ENCODE data around the gene MARVELD1.

- TF ChIP-seq GATA2 (IDR thresholded peaks at IDR 0.05; ENCODE audit: low read depth, low read length) (no peak), GATA3 (IDR thresholded peaks at IDR 0.05; ENCODE audit: low read depth, low read length) (no peak)
Measured at GRCh38 chr10:97763947-97764346, 50.4 kb downstream of the MARVELD1 start.

Data from SH-SY5Y (cell line).